ENCODE data around the gene UMAD1.

UMAD1 gene

DNA sequence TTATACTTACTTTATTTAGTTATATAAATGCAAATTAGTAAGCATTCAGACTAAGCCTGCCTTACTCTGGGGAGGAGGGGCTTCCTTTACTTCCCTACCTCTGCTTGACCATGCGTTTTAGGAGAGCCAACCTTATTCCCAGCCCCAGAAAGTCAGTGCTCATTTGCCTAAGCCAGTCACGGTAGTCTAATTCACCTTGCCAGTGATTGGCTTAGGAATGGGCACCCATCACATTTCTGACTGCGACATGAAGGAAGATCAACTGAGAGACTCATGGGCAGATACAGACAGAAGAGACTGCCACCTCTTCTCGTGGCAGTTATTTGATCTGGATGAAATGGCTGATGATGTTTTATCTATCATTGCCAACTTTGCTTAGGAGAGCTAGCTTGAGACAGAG lies 48.4 kb downstream of the UMAD1 start:
- no peak for DNase-seq (ENCODE audit: low read depth in 2 of 2, low spot score in 1 of 2)

DNA sequence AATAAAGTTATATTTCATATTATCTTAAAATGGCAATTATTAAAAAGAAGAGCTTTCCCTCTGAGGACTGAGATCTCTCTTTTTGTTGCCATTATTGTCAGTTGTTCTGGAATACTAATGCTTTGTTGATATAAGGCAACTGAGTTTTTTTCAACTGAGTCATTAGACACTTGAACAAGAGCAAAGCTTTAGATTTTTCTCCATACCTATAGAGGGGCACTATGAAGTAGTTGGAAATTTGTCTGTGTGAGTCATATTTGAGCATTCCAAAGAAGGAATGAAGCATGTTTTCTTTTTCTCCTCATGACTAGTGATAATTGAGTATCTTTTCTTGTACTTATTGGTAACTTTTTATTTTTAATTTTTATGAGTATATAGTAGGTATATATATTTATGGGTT lies 53.3 kb downstream of the UMAD1 start:
- DNase-seq (ENCODE audit: low read depth in 2 of 2, low spot score in 1 of 2): no peak

DNA sequence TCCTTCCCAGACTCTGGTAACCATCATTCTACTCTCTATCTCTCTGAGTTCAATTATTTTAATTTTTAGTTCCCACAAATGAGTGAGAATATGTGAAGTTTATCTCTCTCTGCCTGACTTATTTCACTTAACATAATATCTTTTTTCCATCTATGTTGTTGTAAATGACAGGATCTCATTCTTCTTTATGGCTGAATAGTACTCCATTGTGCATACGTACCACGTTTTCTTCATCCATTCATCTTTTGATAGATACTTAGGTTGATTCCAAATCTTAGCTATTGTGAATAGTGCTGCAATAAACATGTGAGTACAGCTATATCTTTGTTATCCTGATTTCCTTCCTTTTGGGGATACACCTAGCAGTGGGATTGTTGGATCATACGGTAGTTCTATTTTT lies 54.0 kb downstream of the UMAD1 start:
- no peak for DNase-seq (ENCODE audit: low read depth in 2 of 2, low spot score in 1 of 2)

DNA sequence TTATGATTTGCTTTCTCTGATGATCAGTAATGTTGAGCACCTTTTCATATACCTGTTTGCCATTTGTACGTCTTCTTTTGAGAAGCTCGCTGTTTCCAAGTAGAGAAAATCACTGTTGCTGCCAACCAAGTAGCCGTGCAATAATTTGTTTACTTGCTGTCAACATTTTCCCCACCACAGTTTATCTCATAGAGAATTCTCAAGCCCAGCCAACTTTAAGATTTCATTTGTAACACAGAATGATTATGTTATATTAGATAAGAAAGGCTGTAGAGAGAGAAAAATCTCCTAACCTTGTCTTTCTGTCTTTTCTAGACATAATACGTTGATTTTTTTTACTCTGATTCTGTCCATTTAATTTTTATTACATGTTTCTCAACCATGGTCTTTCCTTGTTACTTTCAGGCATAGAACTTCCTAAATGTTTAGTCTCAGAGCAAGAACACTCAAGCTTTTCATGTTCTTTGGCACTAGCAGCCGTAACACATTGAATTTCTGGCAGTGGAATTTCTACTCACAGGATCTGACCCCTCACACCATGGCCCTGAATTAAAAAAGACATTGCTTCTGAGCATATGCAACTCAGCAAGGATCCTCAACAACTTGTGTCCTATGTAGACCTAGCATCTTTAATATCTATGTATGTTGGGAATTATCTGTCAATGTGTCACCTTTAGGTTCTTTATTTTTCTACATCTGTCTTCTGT lies 54.7 kb downstream of the UMAD1 start:
- DNase-seq (ENCODE audit: low read depth in 2 of 2, low spot score in 1 of 2): no peak

DNA sequence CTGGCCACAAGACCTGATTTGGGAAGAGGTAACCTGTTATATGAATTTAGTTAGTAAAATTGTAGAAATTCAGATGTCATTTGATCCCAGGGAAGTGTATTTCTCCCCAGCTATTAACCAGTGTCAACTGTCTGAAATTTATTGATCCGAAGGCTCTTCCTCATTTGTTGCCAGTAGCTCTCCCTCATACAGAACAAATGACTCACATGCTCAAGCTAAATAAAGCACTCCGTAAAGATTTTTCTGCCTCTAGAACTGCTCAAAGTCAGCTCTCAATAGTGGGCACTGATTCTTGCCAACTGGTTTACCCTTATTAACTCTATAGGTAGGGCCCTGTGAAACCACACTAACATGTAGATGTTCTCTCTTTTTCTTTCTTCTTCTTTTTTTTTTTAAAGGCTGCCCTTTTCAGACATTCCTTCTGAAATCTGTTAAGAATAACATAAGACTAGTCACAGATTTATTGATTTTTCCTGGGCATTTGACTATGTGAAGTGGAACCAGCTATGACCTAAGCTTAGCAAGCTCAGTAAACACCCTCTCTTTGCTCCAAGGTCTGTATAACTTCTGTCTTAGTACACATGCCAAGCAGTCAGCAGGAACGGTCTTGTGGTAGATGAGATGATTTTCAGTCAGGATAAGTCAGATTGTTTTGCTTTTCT lies 56.0 kb downstream of the UMAD1 start:
- no peak for DNase-seq (ENCODE audit: low read depth in 2 of 2, low spot score in 1 of 2)

DNA sequence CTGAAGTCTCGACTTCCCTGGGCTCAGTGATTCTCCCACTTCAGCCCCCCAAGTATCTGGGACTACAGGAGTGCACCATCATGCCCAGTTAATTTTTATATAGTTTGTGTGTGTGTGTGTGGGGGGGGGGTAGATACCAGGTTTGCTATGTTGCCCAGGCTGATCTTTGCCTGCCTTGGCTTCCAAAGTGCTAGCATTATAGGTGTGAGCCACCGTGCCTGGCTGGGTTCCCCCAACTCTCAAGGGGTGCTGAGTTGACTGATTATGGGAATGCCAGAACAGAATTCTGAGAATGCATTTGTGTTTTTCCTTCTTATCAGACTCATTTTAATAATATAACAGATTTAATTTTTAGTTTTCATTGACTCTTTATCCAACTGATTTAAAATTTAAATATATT lies 58.4 kb downstream of the UMAD1 start:
- no peak for DNase-seq (ENCODE audit: low read depth in 2 of 2, low spot score in 1 of 2)

DNA sequence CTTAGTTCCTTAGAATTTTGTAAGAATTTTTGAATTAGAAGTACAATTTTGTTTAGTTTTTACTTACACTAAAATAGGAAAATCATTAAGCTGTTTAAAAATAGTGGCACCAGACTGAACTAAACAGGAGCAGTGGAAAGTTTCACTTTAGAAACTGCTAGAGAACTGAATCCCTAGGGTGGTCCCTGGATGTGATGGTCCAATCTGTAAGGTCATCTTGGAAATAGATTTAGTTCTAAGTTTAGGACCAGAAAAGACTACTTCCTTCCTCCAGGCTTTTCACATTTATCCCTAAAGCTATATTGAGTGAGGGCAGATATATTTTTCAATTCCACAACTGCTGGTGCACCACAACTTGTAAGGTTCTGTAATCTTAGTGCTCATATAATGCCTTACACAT lies 58.8 kb downstream of the UMAD1 start:
- no peak for DNase-seq (ENCODE audit: low read depth in 2 of 2, low spot score in 1 of 2)

DNA sequence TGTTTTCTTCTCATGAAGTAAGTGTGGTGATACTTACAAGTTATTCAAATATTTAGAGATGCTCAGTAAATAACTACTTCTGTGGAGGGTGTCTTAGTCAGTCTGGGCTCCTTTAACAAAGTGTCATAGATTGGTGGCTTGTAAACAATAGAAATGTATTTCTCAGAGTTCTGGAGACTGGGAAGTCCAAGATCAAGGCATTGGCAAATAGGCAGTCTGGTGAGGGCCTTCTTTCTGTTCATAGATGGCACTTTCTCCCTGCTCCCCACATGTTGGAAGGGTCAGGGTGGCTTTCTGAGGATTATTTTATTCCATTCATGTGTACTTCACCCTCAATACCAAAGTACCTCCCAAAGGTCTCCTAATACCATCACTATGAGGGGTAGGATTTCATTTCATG lies 59.4 kb downstream of the UMAD1 start:
- DNase-seq (ENCODE audit: low read depth in 2 of 2, low spot score in 1 of 2): no peak

DNA sequence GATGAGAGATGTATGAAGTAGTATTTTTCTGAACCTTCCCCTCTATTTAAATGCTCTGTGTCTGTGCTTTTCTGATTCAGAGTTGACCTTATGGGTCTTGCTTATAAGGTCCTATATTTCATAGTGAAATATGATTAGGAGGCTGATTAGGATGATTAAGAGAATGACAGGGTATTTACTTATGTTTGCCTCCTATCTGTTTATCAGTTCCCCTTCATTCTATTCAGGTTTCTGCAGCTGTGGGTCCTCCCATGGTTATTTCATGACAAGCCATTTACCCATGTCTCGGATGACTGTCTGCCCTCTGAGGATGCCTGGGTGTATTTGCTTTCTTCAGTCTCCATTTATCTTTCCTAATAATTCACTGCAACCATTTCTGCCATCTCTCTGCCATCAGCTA lies 61.0 kb downstream of the UMAD1 start:
- no peak for DNase-seq (ENCODE audit: low read depth in 2 of 2, low spot score in 1 of 2)

DNA sequence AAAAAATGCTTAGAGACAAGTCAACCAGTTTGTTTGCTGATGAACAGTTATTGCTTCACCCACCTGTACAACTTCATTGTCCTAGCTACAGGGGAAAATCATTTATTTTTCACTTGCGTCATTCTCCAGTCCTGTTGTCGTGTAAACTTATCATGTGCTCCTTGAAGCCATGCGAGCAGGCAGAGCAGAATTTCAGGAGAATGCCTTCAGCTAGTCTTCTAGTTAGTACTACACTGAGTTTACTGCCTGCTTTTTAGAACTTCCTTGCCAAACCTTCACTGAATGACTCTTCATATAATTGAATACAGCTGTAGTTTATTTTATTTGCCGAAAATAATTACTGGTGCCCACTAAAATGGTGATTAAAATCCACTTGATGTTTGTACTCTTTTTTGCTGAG lies 62.3 kb downstream of the UMAD1 start:
- no peak for DNase-seq (ENCODE audit: low read depth in 2 of 2, low spot score in 1 of 2)

DNA sequence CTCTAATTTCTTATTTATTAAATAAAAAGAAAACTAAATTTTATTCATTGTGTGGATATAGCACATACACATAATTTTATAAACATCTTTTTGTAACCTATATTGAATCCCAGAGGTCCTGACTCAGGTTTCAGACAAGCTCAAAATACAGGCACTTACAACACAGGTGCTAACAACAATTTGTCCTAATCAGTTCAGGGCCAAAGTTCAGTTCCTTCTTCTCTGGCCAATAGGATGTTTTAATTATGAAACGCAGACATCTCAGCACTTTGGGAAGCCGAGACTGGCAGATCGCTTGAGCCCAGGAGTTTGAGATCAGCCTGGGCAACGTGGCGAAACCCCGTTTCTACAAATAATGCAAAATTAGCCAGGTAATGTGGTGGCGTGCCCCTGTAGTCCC lies 62.9 kb downstream of the UMAD1 start:
- no peak for DNase-seq (ENCODE audit: low read depth in 2 of 2, low spot score in 1 of 2)

DNA sequence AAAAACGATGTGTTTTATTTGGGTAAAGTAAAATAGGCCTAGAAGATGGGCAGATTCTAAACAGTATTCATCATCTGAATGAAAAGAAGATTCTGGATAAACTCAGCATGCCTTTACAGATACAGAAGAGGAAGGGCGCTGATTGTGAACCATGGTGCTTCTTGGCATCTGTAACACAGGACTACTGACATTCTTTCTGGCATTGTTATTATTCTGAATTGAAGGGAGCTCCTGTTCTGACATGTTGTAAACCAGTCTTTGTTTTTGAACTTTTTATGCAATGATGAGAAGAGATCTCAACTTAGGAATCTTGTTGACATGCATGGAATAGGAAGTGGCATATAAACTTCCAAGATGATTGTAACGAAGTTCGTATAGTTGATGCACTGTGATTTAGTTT lies 64.3 kb downstream of the UMAD1 start:
- no peak for DNase-seq (ENCODE audit: low read depth in 2 of 2, low spot score in 1 of 2)

DNA sequence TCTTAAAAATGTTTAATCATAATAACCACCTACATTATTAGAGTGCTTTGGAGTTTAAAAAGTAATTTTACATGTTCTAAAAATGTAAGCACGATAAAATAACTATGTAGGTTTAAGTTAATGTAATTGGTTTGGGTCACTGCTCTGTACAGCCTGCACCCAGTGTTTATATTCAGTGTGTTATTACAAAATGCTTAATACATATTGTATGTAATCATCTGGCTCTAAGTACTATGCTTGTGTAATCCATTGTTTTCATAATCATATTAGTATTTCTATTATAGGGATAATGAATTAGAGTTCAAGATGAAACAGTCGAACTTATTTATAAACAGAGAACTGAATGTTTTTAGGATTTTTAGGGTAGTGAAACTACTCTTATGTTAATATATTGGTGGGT lies 64.8 kb downstream of the UMAD1 start:
- no peak for DNase-seq (ENCODE audit: low read depth in 2 of 2, low spot score in 1 of 2)

DNA sequence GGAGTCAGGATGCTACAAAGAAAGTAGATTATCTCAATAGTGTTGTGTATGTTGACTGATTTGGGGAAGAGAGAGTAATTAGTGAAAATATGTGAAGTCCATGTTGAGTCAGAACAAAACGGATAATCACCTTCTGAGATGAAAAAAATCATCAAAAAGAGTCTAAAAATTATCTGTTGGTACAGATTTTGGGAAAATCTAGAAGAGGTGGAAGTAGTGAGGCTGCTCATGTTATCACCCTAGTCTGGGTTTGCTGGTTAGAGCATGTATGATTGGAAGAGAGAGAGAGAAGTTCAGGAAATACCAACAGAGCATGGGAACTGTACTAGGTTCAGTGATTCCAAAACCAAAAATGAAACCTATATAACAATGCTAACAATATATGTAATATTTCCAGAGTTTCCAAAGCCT lies 65.6 kb downstream of the UMAD1 start:
- DNase-seq (ENCODE audit: low read depth in 2 of 2, low spot score in 1 of 2): no peak

DNA sequence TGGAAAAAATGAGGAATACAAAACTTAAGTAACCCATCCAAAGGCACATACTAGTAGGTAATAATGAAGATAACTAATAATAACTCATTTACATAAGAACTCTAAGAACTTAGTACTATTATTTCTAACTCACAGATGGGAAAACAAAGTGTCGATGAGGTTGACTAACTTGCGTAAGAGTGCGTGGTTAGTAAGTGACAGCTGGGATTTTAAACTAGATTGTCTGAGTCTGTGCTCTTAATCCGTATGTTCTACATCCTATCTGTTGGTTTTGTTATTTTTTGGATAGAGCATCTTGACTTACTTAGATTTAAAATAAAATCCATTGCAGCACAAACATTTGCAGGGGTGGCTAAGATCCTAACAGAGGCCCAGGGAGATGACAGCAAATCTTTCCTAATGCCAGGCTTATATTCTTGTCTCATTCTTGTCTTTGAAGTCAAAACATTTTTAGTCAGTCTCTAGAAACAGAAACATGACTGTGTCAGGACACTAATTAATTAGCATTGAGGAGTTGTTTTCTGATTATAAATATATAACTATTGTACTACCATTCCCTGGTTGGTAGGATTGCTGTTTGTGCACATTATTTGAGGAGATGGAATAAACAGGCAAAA lies 66.1 kb downstream of the UMAD1 start:
- DNase-seq (ENCODE audit: low read depth in 2 of 2, low spot score in 1 of 2): no peak

DNA sequence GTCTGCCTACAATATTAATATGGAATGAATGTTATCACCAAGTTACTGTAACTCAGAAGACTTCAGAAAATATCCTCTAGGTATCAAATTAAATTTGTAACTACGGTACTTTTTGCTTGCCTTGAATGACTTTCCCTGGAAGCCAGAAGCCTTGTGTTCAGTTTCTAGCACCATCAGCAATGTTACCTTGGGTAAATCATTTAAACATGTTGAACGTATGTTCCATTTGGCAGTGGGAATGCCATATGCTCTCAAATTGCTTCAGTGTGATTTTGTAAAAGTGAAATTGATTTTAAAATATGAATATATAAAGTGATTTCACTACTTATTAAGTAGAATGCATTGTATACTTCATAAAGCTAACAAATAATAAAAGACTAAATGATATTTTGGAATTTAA lies 66.7 kb downstream of the UMAD1 start:
- no peak for DNase-seq (ENCODE audit: low read depth in 2 of 2, low spot score in 1 of 2)

DNA sequence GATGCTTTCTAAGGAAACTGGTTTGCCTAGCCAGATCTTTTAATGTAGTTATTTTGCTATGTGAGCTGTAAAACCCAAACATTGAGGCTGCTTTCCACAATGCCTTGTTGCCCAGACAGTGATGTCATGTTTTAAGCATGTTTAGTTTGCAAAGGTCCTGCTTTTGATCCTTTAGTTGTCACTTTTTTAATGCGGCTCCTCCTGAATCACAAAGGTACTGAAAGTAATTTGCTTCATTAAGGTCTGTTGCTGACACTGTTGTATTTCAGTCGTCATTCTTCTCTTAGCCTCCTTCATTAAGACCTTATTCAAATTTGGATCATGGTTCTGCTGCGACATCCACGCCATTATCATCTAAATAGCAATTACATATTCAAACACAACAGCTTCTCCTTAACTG lies 67.3 kb downstream of the UMAD1 start:
- no peak for DNase-seq (ENCODE audit: low read depth in 2 of 2, low spot score in 1 of 2)

DNA sequence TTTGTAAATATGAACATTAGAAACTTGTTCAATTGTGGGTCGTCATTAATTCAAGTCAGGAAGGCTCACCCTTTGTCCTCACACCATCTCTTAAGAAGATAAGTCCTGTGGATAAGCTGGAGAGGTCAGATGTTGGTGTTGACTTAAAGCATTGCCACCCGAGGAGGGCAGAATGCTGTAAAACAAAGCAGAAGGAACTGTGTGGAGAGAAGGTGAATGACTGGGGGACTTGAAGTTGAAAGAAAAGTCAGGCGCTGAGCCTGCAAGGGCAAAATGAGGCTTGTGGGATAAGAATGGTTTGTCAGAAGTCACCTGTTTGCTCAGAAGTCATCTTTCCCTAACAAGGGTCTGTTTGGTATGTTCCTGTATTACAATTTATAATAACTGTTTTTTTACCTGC lies 68.7 kb downstream of the UMAD1 start:
- DNase-seq (ENCODE audit: low read depth in 2 of 2, low spot score in 1 of 2): no peak

DNA sequence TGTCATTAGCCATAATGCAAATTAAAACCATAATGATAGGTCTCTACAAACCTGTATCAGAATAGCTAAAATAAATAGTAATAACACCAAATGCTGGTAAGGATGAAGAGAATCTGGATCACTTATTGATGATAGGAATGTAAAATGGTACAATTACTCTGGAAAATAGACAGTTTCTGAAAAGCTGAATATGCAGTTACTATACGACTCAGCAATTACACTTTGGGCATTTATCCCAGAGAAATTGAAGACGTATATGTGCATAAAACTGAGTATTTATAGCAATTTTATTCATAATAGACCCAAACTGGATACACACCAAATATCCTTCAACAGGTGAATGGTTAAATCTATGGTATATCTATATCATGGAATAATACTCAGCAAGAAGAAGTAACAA lies 69.9 kb downstream of the UMAD1 start:
- no peak for DNase-seq (ENCODE audit: low read depth in 2 of 2, low spot score in 1 of 2)

DNA sequence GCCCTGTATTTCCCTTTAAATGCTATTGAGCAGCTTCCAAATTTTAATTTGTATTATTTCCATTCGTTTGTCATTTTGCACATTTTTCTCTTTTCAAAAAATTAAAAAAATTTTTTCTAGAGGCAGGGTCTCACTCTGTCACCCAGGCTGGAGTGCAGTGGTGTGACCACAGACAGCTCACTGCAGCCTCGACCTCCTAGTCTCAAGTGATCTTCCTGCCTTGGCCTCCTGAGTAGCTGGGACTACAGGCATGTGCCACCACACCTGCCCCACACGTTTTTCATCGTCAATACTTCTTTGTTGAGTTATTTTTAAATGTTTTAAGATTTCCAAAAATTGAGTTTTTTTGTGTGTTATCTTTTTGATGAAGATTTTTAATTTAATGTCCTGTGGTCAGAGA lies 73.2 kb downstream of the UMAD1 start:
- no peak for DNase-seq (ENCODE audit: low read depth in 2 of 2, low spot score in 1 of 2)

DNA sequence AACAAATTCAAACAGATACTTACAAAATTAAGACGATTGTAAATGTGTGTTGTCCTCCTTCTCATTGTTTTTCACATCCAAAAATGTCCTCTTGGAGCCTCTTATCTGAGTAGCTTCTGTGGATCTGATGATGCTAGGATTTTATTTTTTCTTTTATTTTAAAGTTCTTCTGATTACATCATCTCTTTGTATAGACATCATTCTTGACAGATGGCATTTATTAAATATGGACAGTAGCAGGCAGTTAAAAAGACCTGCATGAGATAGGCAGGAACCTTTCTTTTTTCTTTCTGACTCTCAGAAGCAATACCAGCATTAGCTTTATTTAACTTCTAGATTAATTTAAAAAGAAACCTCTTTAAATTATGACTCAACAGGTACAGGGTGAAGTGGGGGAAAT lies 77.9 kb downstream of the UMAD1 start, which contains the start of gene RPA3:
Gene RPA3 (minus strand): TSS at position 116 of the 400 bp plus-strand sequence. CDS start 78,189 bp downstream, outside the sequence.
- no peak for DNase-seq (ENCODE audit: low read depth in 2 of 2, low spot score in 1 of 2)

DNA sequence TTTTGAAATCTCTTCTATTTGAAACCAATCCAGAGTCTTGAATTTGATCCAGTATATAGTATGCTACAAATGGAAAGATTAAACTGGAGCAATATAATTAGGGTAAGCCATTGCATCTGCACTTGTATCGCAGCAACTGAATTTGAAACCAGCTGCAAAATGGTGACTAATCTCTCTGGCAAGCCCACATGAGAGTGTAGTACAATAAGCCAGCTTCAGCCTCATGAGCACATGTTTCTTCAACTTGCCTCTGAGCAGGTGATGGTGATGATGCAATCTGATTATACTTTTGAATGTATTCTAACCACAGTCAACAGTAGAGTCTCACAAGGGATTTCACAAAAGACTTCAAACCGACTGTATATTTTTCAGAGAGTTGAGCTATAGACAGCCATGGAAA lies 78.7 kb downstream of the UMAD1 start:
- DNase-seq (ENCODE audit: low read depth in 2 of 2, low spot score in 1 of 2): no peak

DNA sequence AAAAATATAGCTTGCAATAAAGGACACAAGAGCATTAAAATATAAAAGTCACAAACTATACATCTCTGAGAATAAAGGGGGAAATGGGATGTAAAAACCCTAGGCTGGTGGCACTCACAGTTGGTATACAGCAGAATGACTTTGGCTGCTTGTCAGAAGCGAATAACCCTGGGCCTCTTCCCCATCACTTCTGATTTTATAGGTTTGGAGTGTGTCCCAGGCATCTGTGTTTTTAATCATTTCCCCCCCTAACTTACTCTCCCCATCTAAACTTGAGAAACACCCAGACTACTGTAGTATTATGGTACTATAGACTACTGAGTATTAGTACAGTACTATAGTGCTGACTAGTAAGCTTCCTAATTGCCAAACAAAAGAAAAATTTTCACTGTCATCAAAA lies 79.6 kb downstream of the UMAD1 start:
- DNase-seq (ENCODE audit: low read depth in 2 of 2, low spot score in 1 of 2): no peak
